Endothelial cell (in vitro differentiated cells): ENCODE data around the gene LUC7L3. TPM values are rescaled to one million over a fixed set of nuclear protein-coding genes. Genes with fewer than 3 reads are reported as not detected.

Experiments used
- DNase-seq: peaks from one replicate; pipeline ENCODE4 v3.0.0; 2021; ENCODE audit warnings: low spot score
- H3K27ac Mint-ChIP-seq: one replicate; pipeline ENCODE4 v1.8.0; 2021; ENCODE audit warnings: mixed read lengths, inconsistent platforms; ENCODE audit not compliant: unreplicated experiment
- H3K27me3 Mint-ChIP-seq: one replicate; pipeline ENCODE4 v1.8.0; 2021; ENCODE audit warnings: mild to moderate bottlenecking, moderate library complexity, mixed read lengths, inconsistent platforms; ENCODE audit not compliant: unreplicated experiment
- H3K36me3 Mint-ChIP-seq: one replicate; pipeline ENCODE4 v1.8.0; 2021; ENCODE audit warnings: mild to moderate bottlenecking, low read depth, mixed read lengths, inconsistent platforms; ENCODE audit not compliant: unreplicated experiment
- H3K4me1 Mint-ChIP-seq: one replicate; pipeline ENCODE4 v1.8.0; 2021; ENCODE audit warnings: mild to moderate bottlenecking, mixed read lengths, inconsistent platforms; ENCODE audit not compliant: unreplicated experiment
- H3K4me3 Mint-ChIP-seq: one replicate; pipeline ENCODE4 v1.8.0; 2021; ENCODE audit warnings: mild to moderate bottlenecking, mixed read lengths, inconsistent platforms; ENCODE audit not compliant: unreplicated experiment
- H3K9me3 Mint-ChIP-seq: one replicate; pipeline ENCODE4 v1.8.0; 2021; ENCODE audit warnings: mixed read lengths, inconsistent platforms; ENCODE audit not compliant: unreplicated experiment
- total RNA-seq: library from RNA; stranded (reverse); fragmentation: NEBNext Ultra II Directional; extraction: Animal tissue kit (Norgen Biotek cat#: 25700); gene quantifications from one replicate; pipeline ENCODE4 v1.2.1, GENCODE V29; 2021; ENCODE audit not compliant: unreplicated experiment
- TF ChIP-seq, protein P1 (sequence below): fragments of 200-600 bp; sonication (generic); IDR thresholded peaks from one replicate; pipeline ENCODE4 v1.5.0; 2021; ENCODE audit warnings: antibody characterized with exemption; ENCODE audit not compliant: unreplicated experiment

Gene LUC7L3
- total RNA-seq, 1 donor from 2014 or later = 94.1 TPM

DNA sequence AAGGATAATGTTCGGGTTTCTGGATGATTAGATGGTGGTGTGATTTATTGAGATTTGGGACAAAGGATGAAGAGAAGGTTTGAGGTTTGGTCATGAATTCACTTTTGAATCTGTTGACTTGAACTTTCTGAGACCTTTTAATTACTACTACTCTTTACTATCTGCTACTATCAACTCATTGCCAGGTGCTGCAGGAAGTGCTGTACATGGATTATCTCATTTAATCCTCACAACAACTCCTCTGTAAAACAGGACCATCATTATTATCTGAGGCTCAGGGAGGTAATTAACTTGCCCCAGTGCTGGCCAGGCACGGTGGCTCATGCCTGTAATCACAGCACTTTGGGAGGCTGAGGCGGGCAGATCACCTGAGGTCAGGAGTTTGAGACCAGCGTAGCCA lies 8.8 kb upstream of the LUC7L3 start:
- Mint-ChIP-seq H3K4me1 (peaks cover 10% of the 10 kb centered on the region), H3K36me3 (peaks cover 3% of the 10 kb centered on the region), H3K9me3 (no peaks in the 10 kb centered on the region), H3K4me3 (no peak overlapping the region), H3K27me3 (no peaks in the 10 kb centered on the region), H3K27ac (no peak overlapping the region)
- TF ChIP-seq, protein P1, sequence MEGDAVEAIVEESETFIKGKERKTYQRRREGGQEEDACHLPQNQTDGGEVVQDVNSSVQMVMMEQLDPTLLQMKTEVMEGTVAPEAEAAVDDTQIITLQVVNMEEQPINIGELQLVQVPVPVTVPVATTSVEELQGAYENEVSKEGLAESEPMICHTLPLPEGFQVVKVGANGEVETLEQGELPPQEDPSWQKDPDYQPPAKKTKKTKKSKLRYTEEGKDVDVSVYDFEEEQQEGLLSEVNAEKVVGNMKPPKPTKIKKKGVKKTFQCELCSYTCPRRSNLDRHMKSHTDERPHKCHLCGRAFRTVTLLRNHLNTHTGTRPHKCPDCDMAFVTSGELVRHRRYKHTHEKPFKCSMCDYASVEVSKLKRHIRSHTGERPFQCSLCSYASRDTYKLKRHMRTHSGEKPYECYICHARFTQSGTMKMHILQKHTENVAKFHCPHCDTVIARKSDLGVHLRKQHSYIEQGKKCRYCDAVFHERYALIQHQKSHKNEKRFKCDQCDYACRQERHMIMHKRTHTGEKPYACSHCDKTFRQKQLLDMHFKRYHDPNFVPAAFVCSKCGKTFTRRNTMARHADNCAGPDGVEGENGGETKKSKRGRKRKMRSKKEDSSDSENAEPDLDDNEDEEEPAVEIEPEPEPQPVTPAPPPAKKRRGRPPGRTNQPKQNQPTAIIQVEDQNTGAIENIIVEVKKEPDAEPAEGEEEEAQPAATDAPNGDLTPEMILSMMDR = no peak
- DNase-seq = no peak

DNA sequence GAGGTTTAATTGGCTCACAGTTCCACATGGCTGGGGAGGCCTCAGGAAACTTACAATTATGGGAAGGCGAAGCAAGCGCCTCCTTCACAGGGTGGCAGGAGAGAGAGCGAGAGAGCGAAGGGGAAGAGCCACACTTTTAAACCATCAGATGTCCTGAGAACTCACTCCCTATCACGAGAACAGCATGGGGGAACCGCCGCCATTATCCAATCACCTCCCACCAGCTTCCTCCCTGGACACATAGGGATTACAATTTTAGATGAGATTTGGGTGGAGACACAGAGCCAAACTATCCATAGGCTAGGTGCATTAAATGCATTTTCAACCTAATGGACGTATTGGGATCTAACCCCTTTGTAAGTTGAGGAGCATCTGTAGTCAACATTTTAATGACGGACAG lies 6.8 kb upstream of the LUC7L3 start:
- TF ChIP-seq, protein P1 = no peak
- H3K4me1 Mint-ChIP-seq = peaks cover 10% of the 10 kb centered on the region
- no peak overlapping the region for H3K27ac Mint-ChIP-seq
- H3K4me3 Mint-ChIP-seq = no peak overlapping the region
- DNase-seq = no peak
- no peaks in the 10 kb centered on the region for H3K27me3 Mint-ChIP-seq
- no peaks in the 10 kb centered on the region for H3K9me3 Mint-ChIP-seq
- H3K36me3 Mint-ChIP-seq = peaks cover 3% of the 10 kb centered on the region

DNA sequence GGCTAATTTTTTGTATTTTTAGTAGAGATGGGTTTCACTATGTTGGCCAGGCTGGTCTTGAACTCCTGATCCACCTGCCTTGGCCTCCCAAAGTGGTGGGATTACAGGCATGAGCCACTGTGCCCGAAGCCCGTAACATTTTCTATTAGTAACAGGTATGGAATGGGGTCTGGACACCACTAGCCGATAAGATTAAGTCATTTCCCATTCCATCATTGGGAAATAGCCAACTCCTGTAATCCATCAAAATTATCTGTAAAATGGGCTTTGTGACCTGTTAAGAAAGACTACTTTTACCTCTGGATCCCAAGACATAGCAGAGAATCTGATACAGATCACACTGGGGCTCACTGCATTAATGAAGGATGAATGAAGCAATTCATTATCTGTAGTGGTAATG lies 3.9 kb upstream of the LUC7L3 start:
- Mint-ChIP-seq H3K27me3 (no peaks in the 10 kb centered on the region), H3K27ac (no peak overlapping the region), H3K9me3 (no peaks in the 10 kb centered on the region), H3K4me3 (no peak overlapping the region), H3K36me3 (peaks cover 3% of the 10 kb centered on the region), H3K4me1 (peaks cover 3% of the 10 kb centered on the region)
- DNase-seq = no peak
- TF ChIP-seq, protein P1 = no peak

DNA sequence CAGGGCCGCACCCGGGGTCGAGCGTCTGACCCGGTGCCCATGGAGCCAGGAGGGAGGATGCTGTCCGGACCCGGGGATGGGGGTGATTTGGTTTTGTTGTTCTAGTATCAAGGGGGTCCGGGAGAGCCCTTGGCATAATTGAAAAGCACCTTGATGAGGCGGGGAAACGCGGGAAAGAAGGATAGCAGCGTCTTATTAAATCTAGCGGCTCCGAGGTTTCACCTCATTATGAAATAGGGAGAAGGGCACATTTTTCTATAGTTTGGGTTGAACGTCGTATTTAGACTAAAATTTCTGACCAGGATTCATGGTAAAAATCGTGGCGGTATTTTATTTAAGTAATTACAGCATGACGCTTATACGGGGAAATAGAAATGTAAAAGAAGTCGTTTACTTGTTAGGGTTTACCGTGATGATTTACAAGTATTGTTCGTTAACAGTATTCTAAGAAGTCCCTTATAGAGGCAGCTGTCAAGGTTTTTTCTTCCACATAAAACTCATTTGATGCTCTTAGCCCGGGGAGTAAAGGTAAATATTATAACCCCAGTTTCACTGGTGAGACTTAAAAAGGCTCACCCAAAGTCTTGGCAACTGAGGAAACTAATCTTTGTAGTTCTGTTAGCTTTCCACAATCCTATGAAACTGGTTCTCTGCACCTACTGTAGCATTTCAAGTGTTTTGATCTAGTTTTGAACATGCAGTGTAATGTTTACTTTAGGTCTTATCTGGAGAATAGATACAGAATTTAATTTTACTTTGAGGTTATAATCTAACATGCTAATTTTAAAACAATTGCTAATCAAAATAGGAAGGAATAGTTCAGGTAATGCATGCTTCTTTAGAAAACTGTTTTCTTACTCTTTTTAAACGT lies 756 bp downstream of the LUC7L3 start:
- Mint-ChIP-seq H3K9me3 (no peaks in the 10 kb centered on the region), H3K4me1 (peaks cover 21% of the 10 kb centered on the region), H3K27ac (peak overlapping the region; percentile 89), H3K36me3 (no peaks in the 10 kb centered on the region), H3K27me3 (no peaks in the 10 kb centered on the region), H3K4me3 (peak overlapping the region; percentile 98)
- DNase-seq = no peak
- TF ChIP-seq, protein P1 = no peak
